ENCODE measurements around the gene SFMBT1. TPM values are rescaled to one million over a fixed set of nuclear protein-coding genes. Genes with fewer than 3 reads are reported as not detected.

Gene SFMBT1
- total and polyA plus RNA-seq, 4 donors, result 4.4 to 17.8 (median 10.4) TPM

DNA sequence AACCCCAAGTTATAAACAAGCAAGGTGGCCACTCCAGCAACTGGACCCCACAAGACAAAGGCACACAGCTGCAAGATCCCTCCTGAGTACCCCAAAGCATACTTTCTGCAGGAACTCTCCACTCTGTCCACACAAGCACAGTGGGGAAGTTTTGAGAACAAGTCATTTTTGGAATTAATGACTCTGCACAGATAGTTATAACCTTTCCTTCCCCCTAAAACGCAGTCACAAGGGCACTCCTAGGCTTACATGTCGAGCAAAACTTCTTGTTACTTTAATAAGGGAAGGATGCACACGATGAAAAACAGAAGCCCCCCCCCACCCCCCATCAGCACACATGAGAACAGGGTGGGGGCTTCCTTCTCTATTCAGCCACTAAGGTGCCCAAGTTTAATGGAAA is 149.7 kb downstream of the SFMBT1 start:
- peak overlapping the region in 1 of 2 donors; percentile 1 for H3K27ac ChIP-seq (ENCODE audit: low read depth in 1 of 2, low read length in 2 of 2)
- H3K4me1 ChIP-seq (ENCODE audit: control insufficient read depth in 4 of 4, insufficient read depth in 4 of 4, low read length in 3 of 4), result peaks cover 13 to 59% (median 55%) of the 10 kb centered on the region in 4 donors

More for the DNA sequence above, 149.7 kb downstream of the SFMBT1 start:
- Histone ChIP-seq H3K27me3 (ENCODE audit: control insufficient read depth in 4 of 4, insufficient read depth in 4 of 4, low read length in 3 of 4) (no peaks in the 10 kb centered on the region), H3K9me3 (ENCODE audit: control insufficient read depth in 4 of 4, low read length in 3 of 4) (no peaks in the 10 kb centered on the region), H3K9ac (ENCODE audit: low read depth in 1 of 2, low read length in 2 of 2) (no peak overlapping the region), H3K4me3 (ENCODE audit: low read depth in 1 of 3, low read length in 3 of 3) (peak overlapping the region in 1 of 3 donors; percentile 93), H3K36me3 (ENCODE audit: control insufficient read depth in 4 of 4, insufficient read depth in 3 of 4, low read depth in 1 of 4, low read length in 3 of 4) (no peaks in the 10 kb centered on the region)
- 32% methylated on average over 3 of the region's 3 CpGs for WGBS
- TF ChIP-seq RAD21 (IDR thresholded peaks at IDR 0.05), result no peak
- TF ChIP-seq, protein P1, sequence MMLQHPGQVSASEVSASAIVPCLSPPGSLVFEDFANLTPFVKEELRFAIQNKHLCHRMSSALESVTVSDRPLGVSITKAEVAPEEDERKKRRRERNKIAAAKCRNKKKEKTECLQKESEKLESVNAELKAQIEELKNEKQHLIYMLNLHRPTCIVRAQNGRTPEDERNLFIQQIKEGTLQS (IDR thresholded peaks at IDR 0.05), result no peak
- TF ChIP-seq HNF4A (conservative IDR thresholded peaks at IDR 0.05), result no peak
- TF ChIP-seq, protein P2, sequence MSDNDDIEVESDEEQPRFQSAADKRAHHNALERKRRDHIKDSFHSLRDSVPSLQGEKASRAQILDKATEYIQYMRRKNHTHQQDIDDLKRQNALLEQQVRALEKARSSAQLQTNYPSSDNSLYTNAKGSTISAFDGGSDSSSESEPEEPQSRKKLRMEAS (IDR thresholded peaks at IDR 0.05), result no peak
- no peak for TF ChIP-seq SP1 (IDR thresholded peaks at IDR 0.05)
- no peak for TF ChIP-seq EGR1 (IDR thresholded peaks at IDR 0.05; ENCODE audit: low read depth in 2 of 2)
- TF ChIP-seq TAF1 (conservative IDR thresholded peaks at IDR 0.05), result no peak
- TF ChIP-seq, protein P3, sequence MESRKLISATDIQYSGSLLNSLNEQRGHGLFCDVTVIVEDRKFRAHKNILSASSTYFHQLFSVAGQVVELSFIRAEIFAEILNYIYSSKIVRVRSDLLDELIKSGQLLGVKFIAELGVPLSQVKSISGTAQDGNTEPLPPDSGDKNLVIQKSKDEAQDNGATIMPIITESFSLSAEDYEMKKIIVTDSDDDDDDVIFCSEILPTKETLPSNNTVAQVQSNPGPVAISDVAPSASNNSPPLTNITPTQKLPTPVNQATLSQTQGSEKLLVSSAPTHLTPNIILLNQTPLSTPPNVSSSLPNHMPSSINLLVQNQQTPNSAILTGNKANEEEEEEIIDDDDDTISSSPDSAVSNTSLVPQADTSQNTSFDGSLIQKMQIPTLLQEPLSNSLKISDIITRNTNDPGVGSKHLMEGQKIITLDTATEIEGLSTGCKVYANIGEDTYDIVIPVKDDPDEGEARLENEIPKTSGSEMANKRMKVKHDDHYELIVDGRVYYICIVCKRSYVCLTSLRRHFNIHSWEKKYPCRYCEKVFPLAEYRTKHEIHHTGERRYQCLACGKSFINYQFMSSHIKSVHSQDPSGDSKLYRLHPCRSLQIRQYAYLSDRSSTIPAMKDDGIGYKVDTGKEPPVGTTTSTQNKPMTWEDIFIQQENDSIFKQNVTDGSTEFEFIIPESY (IDR thresholded peaks at IDR 0.05), result no peak
- TF ChIP-seq NR2F2 (IDR thresholded peaks at IDR 0.05), result no peak
- no peak for TF ChIP-seq HNF4G (IDR thresholded peaks at IDR 0.05)
- no peak for TF ChIP-seq FOXA1 (IDR thresholded peaks at IDR 0.05)
- TF ChIP-seq JUND (IDR thresholded peaks at IDR 0.05), result no peak
- TF ChIP-seq FOXA2 (IDR thresholded peaks at IDR 0.05), result no peak
- no peak for TF ChIP-seq GABPA (IDR thresholded peaks at IDR 0.05 in 1 of 2, conservative IDR thresholded peaks at IDR 0.05 in 1 of 2)
- no peak for TF ChIP-seq YY1 (IDR thresholded peaks at IDR 0.05)
- TF ChIP-seq RXRA (IDR thresholded peaks at IDR 0.05), result no peak
- TF ChIP-seq, protein P4, sequence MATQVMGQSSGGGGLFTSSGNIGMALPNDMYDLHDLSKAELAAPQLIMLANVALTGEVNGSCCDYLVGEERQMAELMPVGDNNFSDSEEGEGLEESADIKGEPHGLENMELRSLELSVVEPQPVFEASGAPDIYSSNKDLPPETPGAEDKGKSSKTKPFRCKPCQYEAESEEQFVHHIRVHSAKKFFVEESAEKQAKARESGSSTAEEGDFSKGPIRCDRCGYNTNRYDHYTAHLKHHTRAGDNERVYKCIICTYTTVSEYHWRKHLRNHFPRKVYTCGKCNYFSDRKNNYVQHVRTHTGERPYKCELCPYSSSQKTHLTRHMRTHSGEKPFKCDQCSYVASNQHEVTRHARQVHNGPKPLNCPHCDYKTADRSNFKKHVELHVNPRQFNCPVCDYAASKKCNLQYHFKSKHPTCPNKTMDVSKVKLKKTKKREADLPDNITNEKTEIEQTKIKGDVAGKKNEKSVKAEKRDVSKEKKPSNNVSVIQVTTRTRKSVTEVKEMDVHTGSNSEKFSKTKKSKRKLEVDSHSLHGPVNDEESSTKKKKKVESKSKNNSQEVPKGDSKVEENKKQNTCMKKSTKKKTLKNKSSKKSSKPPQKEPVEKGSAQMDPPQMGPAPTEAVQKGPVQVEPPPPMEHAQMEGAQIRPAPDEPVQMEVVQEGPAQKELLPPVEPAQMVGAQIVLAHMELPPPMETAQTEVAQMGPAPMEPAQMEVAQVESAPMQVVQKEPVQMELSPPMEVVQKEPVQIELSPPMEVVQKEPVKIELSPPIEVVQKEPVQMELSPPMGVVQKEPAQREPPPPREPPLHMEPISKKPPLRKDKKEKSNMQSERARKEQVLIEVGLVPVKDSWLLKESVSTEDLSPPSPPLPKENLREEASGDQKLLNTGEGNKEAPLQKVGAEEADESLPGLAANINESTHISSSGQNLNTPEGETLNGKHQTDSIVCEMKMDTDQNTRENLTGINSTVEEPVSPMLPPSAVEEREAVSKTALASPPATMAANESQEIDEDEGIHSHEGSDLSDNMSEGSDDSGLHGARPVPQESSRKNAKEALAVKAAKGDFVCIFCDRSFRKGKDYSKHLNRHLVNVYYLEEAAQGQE (IDR thresholded peaks at IDR 0.05), result no peak
- TF ChIP-seq, protein P5, sequence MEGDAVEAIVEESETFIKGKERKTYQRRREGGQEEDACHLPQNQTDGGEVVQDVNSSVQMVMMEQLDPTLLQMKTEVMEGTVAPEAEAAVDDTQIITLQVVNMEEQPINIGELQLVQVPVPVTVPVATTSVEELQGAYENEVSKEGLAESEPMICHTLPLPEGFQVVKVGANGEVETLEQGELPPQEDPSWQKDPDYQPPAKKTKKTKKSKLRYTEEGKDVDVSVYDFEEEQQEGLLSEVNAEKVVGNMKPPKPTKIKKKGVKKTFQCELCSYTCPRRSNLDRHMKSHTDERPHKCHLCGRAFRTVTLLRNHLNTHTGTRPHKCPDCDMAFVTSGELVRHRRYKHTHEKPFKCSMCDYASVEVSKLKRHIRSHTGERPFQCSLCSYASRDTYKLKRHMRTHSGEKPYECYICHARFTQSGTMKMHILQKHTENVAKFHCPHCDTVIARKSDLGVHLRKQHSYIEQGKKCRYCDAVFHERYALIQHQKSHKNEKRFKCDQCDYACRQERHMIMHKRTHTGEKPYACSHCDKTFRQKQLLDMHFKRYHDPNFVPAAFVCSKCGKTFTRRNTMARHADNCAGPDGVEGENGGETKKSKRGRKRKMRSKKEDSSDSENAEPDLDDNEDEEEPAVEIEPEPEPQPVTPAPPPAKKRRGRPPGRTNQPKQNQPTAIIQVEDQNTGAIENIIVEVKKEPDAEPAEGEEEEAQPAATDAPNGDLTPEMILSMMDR (IDR thresholded peaks at IDR 0.05; ENCODE audit: low read depth, low read length, missing input control), result no peak
- DNase-seq (ENCODE audit: low spot score), result no peak

All from liver (tissue), 9 donors.